WTC11 (cell line): ENCODE data around the gene ADARB2.

Experiments used
- CTCF ChIP-seq: fragments of 200-600 bp; IDR thresholded peaks from 2 replicates; pipeline ENCODE4 v1.8.0; 2022; ENCODE audit warnings: antibody characterized with exemption
- ESRRA ChIP-seq: sonication (generic); formaldehyde crosslinking; IDR thresholded peaks from 2 replicates; pipeline ENCODE4 v1.8.1; 2022; ENCODE audit warnings: mild to moderate bottlenecking, missing genetic modification reagents, borderline replicate concordance
- FOXP4 ChIP-seq: sonication (generic); formaldehyde crosslinking; IDR thresholded peaks from 2 replicates; pipeline ENCODE4 v1.8.0; 2022; ENCODE audit warnings: mild to moderate bottlenecking, missing genetic modification reagents
- MAX ChIP-seq: sonication (generic); formaldehyde crosslinking; IDR thresholded peaks from 2 replicates; pipeline ENCODE4 v1.8.0; 2022; ENCODE audit warnings: mild to moderate bottlenecking, missing genetic modification reagents
- MYBL2 ChIP-seq: sonication (generic); formaldehyde crosslinking; IDR thresholded peaks from 2 replicates; pipeline ENCODE4 v1.8.1; 2023; ENCODE audit warnings: mild to moderate bottlenecking, moderate library complexity, missing genetic modification reagents
- NR1H2 ChIP-seq: sonication (generic); formaldehyde crosslinking; IDR thresholded peaks from 2 replicates; pipeline ENCODE4 v1.9.0; 2021; ENCODE audit warnings: mild to moderate bottlenecking, moderate library complexity, missing genetic modification reagents
- RELA ChIP-seq: sonication (generic); formaldehyde crosslinking; IDR thresholded peaks from 2 replicates; pipeline ENCODE4 v1.8.1; 2022; ENCODE audit warnings: missing genetic modification reagents, mild to moderate bottlenecking, borderline replicate concordance
- SP1 ChIP-seq: sonication (generic); formaldehyde crosslinking; conservative IDR thresholded peaks from 2 replicates; pipeline ENCODE4 v1.8.1; 2022; ENCODE audit warnings: missing genetic modification reagents
- USF2 ChIP-seq: sonication (generic); formaldehyde crosslinking; IDR thresholded peaks from 2 replicates; pipeline ENCODE4 v1.8.1; 2023; ENCODE audit warnings: mild to moderate bottlenecking, missing genetic modification reagents, moderate library complexity
- ZBTB21 ChIP-seq: sonication (generic); formaldehyde crosslinking; IDR thresholded peaks from 2 replicates; pipeline ENCODE4 v1.8.1; 2023; ENCODE audit warnings: mild to moderate bottlenecking, missing genetic modification reagents, borderline replicate concordance
- ZNF138 ChIP-seq: sonication (generic); formaldehyde crosslinking; conservative IDR thresholded peaks from 2 replicates; pipeline ENCODE4 v1.8.1; 2022; ENCODE audit warnings: mild to moderate bottlenecking, moderate library complexity, missing genetic modification reagents
- ZNF263 ChIP-seq: sonication (generic); formaldehyde crosslinking; IDR thresholded peaks from 2 replicates; pipeline ENCODE4 v1.8.1; 2022; ENCODE audit warnings: low read depth, mild to moderate bottlenecking, moderate library complexity, missing genetic modification reagents
- ZNF317 ChIP-seq: sonication (generic); formaldehyde crosslinking; IDR thresholded peaks from 2 replicates; pipeline ENCODE4 v1.8.1; 2023; ENCODE audit warnings: low read depth, mild to moderate bottlenecking, moderate library complexity, missing genetic modification reagents, borderline replicate concordance
- TF ChIP-seq, protein P1 (sequence below): sonication (generic); formaldehyde crosslinking; IDR thresholded peaks from 2 replicates; pipeline ENCODE4 v1.8.1; 2022; ENCODE audit warnings: low read depth, mild to moderate bottlenecking, moderate library complexity, missing genetic modification reagents, borderline replicate concordance

DNA sequence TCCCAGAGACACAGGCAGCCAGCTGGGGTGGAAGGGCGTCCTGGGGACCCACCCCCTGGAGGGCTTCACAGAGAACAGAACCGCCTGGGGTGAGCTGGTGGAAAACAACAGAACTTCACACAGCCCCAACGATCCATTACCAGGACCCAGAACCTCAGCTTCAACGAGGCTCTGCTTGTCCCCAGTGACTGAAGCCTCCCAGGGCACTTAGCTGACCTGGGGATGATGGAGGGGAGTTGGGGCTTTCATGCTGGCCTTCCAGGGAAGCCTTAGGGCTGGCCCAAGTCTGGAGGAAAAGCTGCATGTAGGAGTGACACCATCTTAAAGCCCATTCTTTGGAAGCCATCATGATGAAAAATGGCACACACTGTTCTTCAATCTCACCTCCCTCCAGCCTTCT lies 381.0 kb downstream of the ADARB2 start:
- TF ChIP-seq MAX (CRISPR knock-in tag) (no peak), CTCF (no peak), RELA (CRISPR knock-in tag) (no peak), USF2 (CRISPR knock-in tag) (no peak), NR1H2 (CRISPR knock-in tag) (no peak), ESRRA (CRISPR knock-in tag) (no peak), SP1 (CRISPR knock-in tag) (no peak), ZNF317 (CRISPR knock-in tag) (no peak), ZNF263 (CRISPR knock-in tag) (no peak), ZNF138 (CRISPR knock-in tag) (no peak), MYBL2 (CRISPR knock-in tag) (no peak), FOXP4 (CRISPR knock-in tag) (no peak), ZBTB21 (CRISPR knock-in tag) (no peak)
- TF ChIP-seq, protein P1, sequence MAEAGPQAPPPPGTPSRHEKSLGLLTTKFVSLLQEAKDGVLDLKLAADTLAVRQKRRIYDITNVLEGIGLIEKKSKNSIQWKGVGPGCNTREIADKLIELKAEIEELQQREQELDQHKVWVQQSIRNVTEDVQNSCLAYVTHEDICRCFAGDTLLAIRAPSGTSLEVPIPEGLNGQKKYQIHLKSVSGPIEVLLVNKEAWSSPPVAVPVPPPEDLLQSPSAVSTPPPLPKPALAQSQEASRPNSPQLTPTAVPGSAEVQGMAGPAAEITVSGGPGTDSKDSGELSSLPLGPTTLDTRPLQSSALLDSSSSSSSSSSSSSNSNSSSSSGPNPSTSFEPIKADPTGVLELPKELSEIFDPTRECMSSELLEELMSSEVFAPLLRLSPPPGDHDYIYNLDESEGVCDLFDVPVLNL (CRISPR knock-in tag): no peak
